Measurements from ENCODE around the gene OGA.

The OGA gene

GRCh38 chr10:101749047-101750016 lies 68.9 kb downstream of the OGA start:
- DNase-seq, result no peak

GRCh38 chr10:101748496-101748895 lies 69.7 kb downstream of the OGA start:
- no peak for DNase-seq

GRCh38 chr10:101745074-101745696 lies 73.1 kb downstream of the OGA start:
- no peak for DNase-seq

GRCh38 chr10:101744267-101744666 lies 74.0 kb downstream of the OGA start:
- no peak for DNase-seq

GRCh38 chr10:101741938-101742337 lies 76.3 kb downstream of the OGA start:
- DNase-seq, result no peak

- no peak for DNase-seq
Observed at GRCh38 chr10:101736666-101737065, 81.6 kb downstream of the OGA start.

Measured in activated T-cell treated with anti-CD3 and anti-CD28 coated beads for 4 hours (primary cell).